ENCODE data around the gene SRM.

SRM gene

GRCh38 chr1:11070876-11071275 lies 11.1 kb upstream of the SRM start:
- TF ChIP-seq POLR2AphosphoS5 (IDR thresholded peaks at IDR 0.05; ENCODE audit: low read depth) (no peak), SPI1 (IDR thresholded peaks at IDR 0.05; ENCODE audit: borderline replicate concordance, low read depth) (no peak), REST (IDR thresholded peaks at IDR 0.05; ENCODE audit: insufficient replicate concordance, low read depth) (no peak), GABPA (IDR thresholded peaks at IDR 0.05; ENCODE audit: low read depth) (no peak)
- TF ChIP-seq, protein P1, sequence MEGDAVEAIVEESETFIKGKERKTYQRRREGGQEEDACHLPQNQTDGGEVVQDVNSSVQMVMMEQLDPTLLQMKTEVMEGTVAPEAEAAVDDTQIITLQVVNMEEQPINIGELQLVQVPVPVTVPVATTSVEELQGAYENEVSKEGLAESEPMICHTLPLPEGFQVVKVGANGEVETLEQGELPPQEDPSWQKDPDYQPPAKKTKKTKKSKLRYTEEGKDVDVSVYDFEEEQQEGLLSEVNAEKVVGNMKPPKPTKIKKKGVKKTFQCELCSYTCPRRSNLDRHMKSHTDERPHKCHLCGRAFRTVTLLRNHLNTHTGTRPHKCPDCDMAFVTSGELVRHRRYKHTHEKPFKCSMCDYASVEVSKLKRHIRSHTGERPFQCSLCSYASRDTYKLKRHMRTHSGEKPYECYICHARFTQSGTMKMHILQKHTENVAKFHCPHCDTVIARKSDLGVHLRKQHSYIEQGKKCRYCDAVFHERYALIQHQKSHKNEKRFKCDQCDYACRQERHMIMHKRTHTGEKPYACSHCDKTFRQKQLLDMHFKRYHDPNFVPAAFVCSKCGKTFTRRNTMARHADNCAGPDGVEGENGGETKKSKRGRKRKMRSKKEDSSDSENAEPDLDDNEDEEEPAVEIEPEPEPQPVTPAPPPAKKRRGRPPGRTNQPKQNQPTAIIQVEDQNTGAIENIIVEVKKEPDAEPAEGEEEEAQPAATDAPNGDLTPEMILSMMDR (IDR thresholded peaks at IDR 0.05; ENCODE audit: insufficient read depth, low read length) = no peak
- H3K27me3 ChIP-seq (ENCODE audit: insufficient read depth, poor library complexity, severe bottlenecking) = no peaks in the 10 kb centered on the region
- DNase-seq (ENCODE audit: low read depth in 1 of 2, low spot score in 1 of 2) = no peak
- H3K4me3 ChIP-seq (replicated peaks; ENCODE audit: insufficient read depth, low read length) = no peak overlapping the region
- H3K27ac ChIP-seq (replicated peaks) = no peak overlapping the region

DNA sequence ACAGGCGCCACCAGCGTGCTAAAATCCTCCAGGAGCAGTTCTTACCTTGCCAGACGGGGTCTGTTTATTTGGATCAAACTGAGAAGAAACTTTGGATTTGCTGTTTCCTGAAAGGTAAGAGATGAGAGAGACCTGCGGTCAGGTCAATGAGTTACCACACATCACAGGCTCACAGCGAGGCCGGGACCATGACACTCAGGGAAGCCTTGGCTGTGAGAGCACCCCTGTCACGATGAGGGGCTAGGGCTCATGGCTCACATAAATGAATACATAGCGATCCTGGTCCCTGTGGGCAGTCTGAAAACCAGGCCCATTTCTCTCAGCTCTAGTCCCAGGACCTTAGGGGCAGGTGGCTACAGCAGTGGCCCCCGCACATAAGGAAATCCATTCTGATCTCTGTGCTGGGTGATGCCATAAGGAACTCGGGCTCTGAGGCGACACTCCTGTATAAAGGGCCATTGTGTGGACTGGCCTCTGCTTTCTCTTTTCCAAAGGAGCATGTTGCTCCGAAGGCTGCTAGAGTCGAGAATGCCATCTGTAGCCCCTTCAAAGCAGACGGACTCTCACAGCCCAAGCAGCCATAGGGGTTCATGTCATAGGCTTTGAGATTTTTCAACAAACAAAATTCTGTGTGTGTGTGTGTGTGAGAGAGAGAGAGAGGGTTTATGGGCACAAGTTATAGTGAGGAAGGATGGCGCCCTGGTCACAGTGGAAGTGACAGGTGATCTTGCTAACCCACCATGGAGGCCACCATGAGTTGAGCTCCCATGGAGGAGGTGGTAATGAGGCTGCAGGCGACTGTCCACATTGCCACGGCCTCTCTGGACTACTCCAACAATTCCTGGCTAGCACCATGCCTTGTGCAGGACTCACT lies 9.0 kb upstream of the SRM start:
- H3K4me3 ChIP-seq (replicated peaks; ENCODE audit: insufficient read depth, low read length) = no peak overlapping the region
- TF ChIP-seq SPI1 (IDR thresholded peaks at IDR 0.05; ENCODE audit: borderline replicate concordance, low read depth) (no peak), REST (IDR thresholded peaks at IDR 0.05; ENCODE audit: insufficient replicate concordance, low read depth) (no peak), GABPA (IDR thresholded peaks at IDR 0.05; ENCODE audit: low read depth) (no peak), POLR2AphosphoS5 (IDR thresholded peaks at IDR 0.05; ENCODE audit: low read depth) (no peak)
- TF ChIP-seq, protein P1 (IDR thresholded peaks at IDR 0.05; ENCODE audit: insufficient read depth, low read length) = no peak
- H3K27ac ChIP-seq (replicated peaks) = peak overlapping the region; percentile 77
- no peaks in the 10 kb centered on the region for H3K27me3 ChIP-seq (ENCODE audit: insufficient read depth, poor library complexity, severe bottlenecking)
- no peak for DNase-seq (ENCODE audit: low read depth in 1 of 2, low spot score in 1 of 2)

GRCh38 chr1:11067716-11068599 lies 8.1 kb upstream of the SRM start:
- no peak for DNase-seq (ENCODE audit: low read depth in 1 of 2, low spot score in 1 of 2)
- H3K27me3 ChIP-seq (ENCODE audit: insufficient read depth, poor library complexity, severe bottlenecking) = no peaks in the 10 kb centered on the region
- peak overlapping the region; percentile 77 for H3K27ac ChIP-seq (replicated peaks)
- H3K4me3 ChIP-seq (replicated peaks; ENCODE audit: insufficient read depth, low read length) = no peak overlapping the region
- TF ChIP-seq REST (IDR thresholded peaks at IDR 0.05; ENCODE audit: insufficient replicate concordance, low read depth) = no peak
- TF ChIP-seq, protein P1 (IDR thresholded peaks at IDR 0.05; ENCODE audit: insufficient read depth, low read length) = no peak
- TF ChIP-seq GABPA (IDR thresholded peaks at IDR 0.05; ENCODE audit: low read depth) = no peak
- TF ChIP-seq SPI1 (IDR thresholded peaks at IDR 0.05; ENCODE audit: borderline replicate concordance, low read depth) = no peak
- no peak for TF ChIP-seq POLR2AphosphoS5 (IDR thresholded peaks at IDR 0.05; ENCODE audit: low read depth)
